GM10248 (cell line): ENCODE measurements around the gene CCDC82.

ENCODE experiments used
- CTCF ChIA-PET: fragments of 300-600 bp; sonication (Branson Sonifier 250); formaldehyde crosslinking; extraction: SDS; loops from one replicate; lab custom pipeline; 2021; ENCODE audit warnings: antibody characterized with exemption; lab: Yijun Ruan, JAX
- POLR2A ChIA-PET: fragments of 350-650 bp; sonication (Branson Sonifier 250); formaldehyde crosslinking; extraction: SDS; loops from one replicate; lab custom pipeline; 2020; ENCODE audit warnings: antibody characterized with exemption; lab: Yijun Ruan, JAX
- DNase-seq: peaks from one replicate; pipeline ENCODE4 v3.0.0; 2012; ENCODE audit errors: extremely low spot score
- CTCF ChIP-seq: IDR thresholded peaks from 2 replicates; pipeline ENCODE4 v1.5.1; 2012; ENCODE audit warnings: mild to moderate bottlenecking, low read depth; ENCODE audit errors: extremely low read depth, missing control alignments, control extremely low read depth

Gene CCDC82

GRCh38 chr11:96319898-96320656 lies 69.6 kb downstream of the CCDC82 start:
- DNase-seq: no peak
- ChIA-PET POLR2A (no interaction called here), CTCF (interaction anchor here (0.9 to 1.9 kb wide), 4 partner anchors 10 to 23 kb away, joined by 3 to 5 read pairs (median 4); partner anchors contain the start of gene MAML2)
- TF ChIP-seq CTCF: no peak

- CTCF ChIA-PET: interaction anchor here (0.9 to 2.3 kb wide), 6 partner anchors 10 to 38 kb away, joined by 3 to 7 read pairs (median 5); partner anchors contain the start of gene MAML2
- no peak for DNase-seq
- POLR2A ChIA-PET: no interaction called here
- no peak for TF ChIP-seq CTCF
Observed at GRCh38 chr11:96318850-96319249, 70.9 kb downstream of the CCDC82 start.

- no peak for DNase-seq
- POLR2A ChIA-PET: no interaction called here
- no peak for TF ChIP-seq CTCF
- CTCF ChIA-PET: interaction anchor here (1.0 to 2.3 kb wide), 3 partner anchors 9 to 38 kb away, joined by 3 to 7 read pairs (median 5); no protein-coding TSS in a partner anchor
Observed at GRCh38 chr11:96318399-96318798, 71.3 kb downstream of the CCDC82 start.

GRCh38 chr11:96317985-96318384 lies 71.7 kb downstream of the CCDC82 start:
- ChIA-PET CTCF (interaction anchor here (1.2 to 2.3 kb wide), 3 partner anchors 9 to 37 kb away, joined by 4 to 7 read pairs (median 5); no protein-coding TSS in a partner anchor), POLR2A (no interaction called here)
- TF ChIP-seq CTCF: no peak
- no peak for DNase-seq

- CTCF ChIA-PET: interaction anchor here (0.8 to 2.3 kb wide), 5 partner anchors 9 to 41 kb away, joined by 3 to 7 read pairs (median 4); no protein-coding TSS in a partner anchor
- TF ChIP-seq CTCF: no peak
Observed at GRCh38 chr11:96317571-96317970, 72.1 kb downstream of the CCDC82 start.

GRCh38 chr11:96316869-96317268 lies 72.8 kb downstream of the CCDC82 start:
- no peak for DNase-seq
- POLR2A ChIA-PET: no interaction called here
- CTCF ChIA-PET: interaction anchor here (0.8 to 2.3 kb wide), 5 partner anchors 8 to 41 kb away, joined by 3 to 7 read pairs (median 4); no protein-coding TSS in a partner anchor
- TF ChIP-seq CTCF: no peak

More at GRCh38 chr11:96317571-96317970, 72.1 kb downstream of the CCDC82 start:
- no peak for DNase-seq
- POLR2A ChIA-PET: no interaction called here
